SK-N-SH (cell line): ENCODE data around the gene CDH22.

Experiments used
- CTCF ChIP-seq: fragments of 200-600 bp; sonication (generic); IDR thresholded peaks from 2 replicates; pipeline ENCODE4 v1.6.1; 2017; ENCODE audit warnings: antibody characterized with exemption, mild to moderate bottlenecking, moderate library complexity
- EP300 ChIP-seq, 2 experiments: IDR thresholded peaks; 2 replicates each; pipeline versions ENCODE4 v1.4.0 to v1.6.1; 2012; ENCODE audit warnings: borderline replicate concordance in 1 of 2, low read depth in 1 of 2, low read length in 1 of 2
- GATA2 ChIP-seq: sonication (generic); formaldehyde crosslinking; IDR thresholded peaks from 2 replicates; pipeline ENCODE4 v1.5.0; 2020; ENCODE audit warnings: mild to moderate bottlenecking, missing genetic modification reagents
- JUND ChIP-seq: IDR thresholded peaks from 2 replicates; pipeline ENCODE4 v1.4.0; 2012
- MAX ChIP-seq: IDR thresholded peaks from 2 replicates; pipeline ENCODE4 v1.4.0; 2012; ENCODE audit warnings: low read depth
- MXI1 ChIP-seq: IDR thresholded peaks from 2 replicates; pipeline ENCODE4 v1.6.1; 2012; ENCODE audit warnings: mild to moderate bottlenecking, low read depth, low read length, improper control_type of control experiment
- PBX3 ChIP-seq: IDR thresholded peaks from 2 replicates; pipeline ENCODE4; 2012
- POLR2AphosphoS5 ChIP-seq: IDR thresholded peaks from 2 replicates; pipeline ENCODE4 v1.6.1; 2012; ENCODE audit warnings: low read depth, low read length
- RCOR1 ChIP-seq: fragments of 150-350 bp; IDR thresholded peaks from 2 replicates; pipeline ENCODE4 v1.6.1; 2017; ENCODE audit warnings: antibody characterized with exemption, low read length
- REST ChIP-seq: IDR thresholded peaks from 2 replicates; pipeline ENCODE4 v1.6.1; 2012; ENCODE audit warnings: mild to moderate bottlenecking, low read depth, low read length, moderate library complexity
- RFX5 ChIP-seq: IDR thresholded peaks from 2 replicates; pipeline ENCODE4 v1.6.1; 2012; ENCODE audit warnings: mild to moderate bottlenecking, improper control_type of control experiment, low read length
- SIN3A ChIP-seq: IDR thresholded peaks from 2 replicates; pipeline ENCODE4 v1.6.1; 2012; ENCODE audit warnings: low read depth, mild to moderate bottlenecking, low read length, moderate library complexity, borderline replicate concordance
- YY1 ChIP-seq: IDR thresholded peaks from 2 replicates; pipeline ENCODE4 v1.4.0; 2012; ENCODE audit warnings: low read depth, mild to moderate bottlenecking

- TF ChIP-seq CTCF (no peak), JUND (no peak), PBX3 (no peak), GATA2 (CRISPR knock-in tag) (no peak), POLR2AphosphoS5 (no peak), SIN3A (no peak), EP300 (IDR thresholded peaks at IDR 0.05; ENCODE audit: borderline replicate concordance in 1 of 2, low read depth in 1 of 2, low read length in 1 of 2) (no peak), MAX (no peak), RFX5 (no peak), REST (no peak), RCOR1 (no peak), YY1 (no peak), MXI1 (no peak)
Observed at GRCh38 chr20:46284040-46284427, 24.3 kb downstream of the CDH22 start.
